HG03095 (cell line): ENCODE data around the gene SLC29A2.
"Not testable (repeated sequence)": the region's sequence is repeated elsewhere in the genome, so short reads cannot be mapped to it uniquely, and the experiment has no call there.

Experiments used
- ATAC-seq: cut with Tn5 transposase; IDR thresholded peaks from one replicate; pipeline ENCODE4 v1.9.1; 2021; ENCODE audit warnings: moderate library complexity; ENCODE audit not compliant: unreplicated experiment

The SLC29A2 gene

GRCh38 chr11:66386171-66387069 is 14.9 kb upstream of the SLC29A2 start:
- no peak for ATAC-seq

GRCh38 chr11:66384316-66384715 is 12.8 kb upstream of the SLC29A2 start:
- not testable (repeated sequence) for ATAC-seq

- not testable (repeated sequence) for ATAC-seq
Measured at GRCh38 chr11:66380264-66380663, 8.7 kb upstream of the SLC29A2 start.

DNA sequence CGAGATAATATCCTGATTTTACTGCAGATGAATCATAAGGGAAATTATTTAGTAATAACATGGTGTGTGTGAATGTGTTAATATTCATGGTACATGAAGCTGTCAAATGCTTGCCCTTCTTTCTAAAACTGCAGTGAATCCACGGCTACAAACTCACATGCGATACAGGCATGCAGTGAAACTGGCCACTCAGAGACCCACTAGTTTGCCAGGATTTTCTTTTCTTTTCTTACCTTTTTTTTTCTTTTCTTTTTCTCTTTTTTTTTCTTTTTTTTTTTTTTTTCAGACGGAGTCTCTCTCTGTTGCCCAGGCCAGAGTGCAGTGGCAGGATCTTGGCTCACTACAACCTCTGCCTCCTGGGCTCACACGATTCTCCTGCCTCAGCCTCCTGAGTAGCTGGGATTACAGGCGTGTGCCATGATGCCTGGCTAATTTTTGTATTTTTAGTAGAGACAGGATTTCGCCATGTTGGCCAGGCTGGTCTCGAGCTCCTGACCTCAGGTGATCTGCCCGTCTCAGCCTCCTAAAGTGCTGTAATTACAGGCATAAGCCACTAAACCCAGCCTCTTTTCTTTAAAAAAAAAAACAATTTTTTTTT is 2.2 kb upstream of the SLC29A2 start:
- not testable (repeated sequence) for ATAC-seq

- ATAC-seq, result no peak
Measured at GRCh38 chr11:66373265-66373664, 1.7 kb upstream of the SLC29A2 start.

- no peak for ATAC-seq
Measured at GRCh38 chr11:66369073-66369894, 2.3 kb downstream of the SLC29A2 start.

DNA sequence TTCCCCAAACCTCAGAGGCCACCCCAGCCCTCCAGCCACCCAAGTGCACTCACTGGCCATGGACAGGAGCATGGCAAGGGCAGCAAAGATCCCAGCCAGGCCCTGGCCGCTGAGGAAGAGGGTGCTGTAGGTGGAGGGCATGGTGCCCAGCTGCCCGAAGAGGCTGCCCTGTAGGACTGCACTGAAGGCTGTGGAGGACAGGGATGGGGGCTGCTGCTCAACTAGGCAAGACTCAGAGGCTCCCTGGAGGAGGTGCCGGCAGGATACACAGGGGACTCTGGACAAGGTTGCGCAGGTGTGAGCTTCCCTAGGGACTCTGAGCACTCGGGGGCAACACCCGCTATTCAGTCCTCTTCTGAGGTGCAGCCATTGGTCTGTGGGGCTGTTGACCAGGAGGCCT is 3.1 kb downstream of the SLC29A2 start:
- no peak for ATAC-seq

GRCh38 chr11:66367561-66368312 is 3.8 kb downstream of the SLC29A2 start:
- no peak for ATAC-seq

DNA sequence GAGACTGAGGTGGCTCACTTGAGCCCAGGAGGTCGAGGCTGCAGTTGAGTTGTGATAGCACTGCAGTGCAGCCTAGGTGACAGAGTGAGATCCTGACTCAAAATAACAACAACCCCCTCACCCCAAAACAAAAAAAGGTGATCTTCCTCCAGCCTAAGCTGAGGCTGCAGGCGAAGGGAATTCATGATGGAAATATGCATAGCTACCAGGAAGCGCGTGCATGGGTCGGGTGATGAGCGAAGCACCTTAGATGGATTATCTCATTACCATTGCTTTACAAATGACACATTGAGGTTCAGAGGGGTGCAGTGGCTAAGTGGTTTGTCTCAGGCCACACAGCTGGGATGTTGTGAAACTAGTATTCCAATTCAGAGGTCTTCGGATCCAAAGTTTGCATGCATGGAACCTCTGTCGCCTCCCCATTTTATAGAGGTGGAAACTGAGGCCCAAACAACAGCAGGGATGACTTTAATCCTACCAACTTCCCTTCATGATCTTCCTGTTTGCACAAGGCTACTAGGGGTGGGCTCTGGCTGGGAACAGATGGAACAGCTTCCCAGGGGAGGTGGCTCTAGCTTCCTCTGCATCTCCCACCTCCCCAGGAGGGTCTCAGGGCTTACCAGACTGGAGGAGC is 4.6 kb downstream of the SLC29A2 start:
- ATAC-seq, result no peak

DNA sequence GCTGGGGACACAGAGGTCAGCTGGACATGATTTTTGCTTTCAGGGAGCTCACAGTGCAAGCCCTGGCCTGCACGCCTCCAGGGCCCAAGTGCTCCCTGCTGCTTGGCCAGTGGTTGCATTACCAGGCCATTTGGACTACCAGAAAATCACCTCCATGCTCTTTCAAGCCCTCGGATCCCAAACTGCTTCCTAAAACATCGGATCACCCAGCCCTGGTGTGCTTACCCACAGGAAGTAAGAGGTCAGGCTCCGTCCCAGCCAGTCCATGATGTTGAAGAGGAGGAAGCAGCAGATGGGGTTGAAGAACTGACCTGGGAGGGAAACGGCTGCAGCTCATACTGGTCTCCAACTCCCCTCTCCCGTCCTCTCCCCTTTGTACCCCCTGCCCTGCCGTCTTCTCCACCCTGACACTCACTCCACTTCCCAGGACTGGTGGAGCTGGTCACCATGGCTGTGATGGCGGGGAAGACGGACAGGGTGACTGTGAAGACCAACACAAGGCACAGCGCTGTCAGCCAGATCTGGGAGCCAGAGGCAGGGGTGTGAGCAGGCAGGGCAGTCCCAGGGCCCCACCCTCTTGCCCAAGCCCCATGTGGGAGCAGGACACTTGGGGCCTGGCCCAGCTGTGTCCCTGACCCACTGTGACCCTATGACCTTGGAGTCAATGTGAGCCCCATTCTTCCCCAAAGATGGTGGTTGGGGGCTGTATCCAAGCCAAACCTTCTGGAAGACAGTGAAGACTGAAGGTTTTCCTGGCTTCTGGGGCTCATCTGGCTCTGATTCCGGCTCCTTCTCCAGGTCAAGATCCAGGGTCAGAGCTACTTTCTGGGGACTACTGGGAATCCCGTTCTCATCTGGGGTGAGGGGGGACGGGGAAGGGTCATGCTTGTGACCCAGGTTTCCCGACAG is 5.6 kb downstream of the SLC29A2 start:
- no peak for ATAC-seq

DNA sequence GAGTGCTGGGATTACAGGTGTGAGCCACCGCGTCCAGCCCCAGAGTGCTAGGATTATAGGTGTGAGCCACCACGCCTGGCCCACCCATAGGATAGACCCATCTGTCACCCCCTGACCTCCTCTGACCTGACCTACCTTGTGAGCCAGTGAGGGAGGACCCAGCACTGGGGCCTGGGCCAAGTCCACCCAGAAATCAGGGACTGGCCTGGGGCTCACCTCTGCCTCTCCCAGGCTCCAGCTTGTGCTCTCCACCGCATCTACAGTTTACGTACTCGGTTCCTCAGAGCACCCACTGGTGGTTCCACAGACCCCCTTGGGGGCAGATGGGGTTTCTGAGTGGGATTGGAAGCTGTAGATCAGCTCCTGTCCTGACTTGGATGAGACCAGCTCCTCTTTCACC is 6.4 kb downstream of the SLC29A2 start:
- no peak for ATAC-seq

DNA sequence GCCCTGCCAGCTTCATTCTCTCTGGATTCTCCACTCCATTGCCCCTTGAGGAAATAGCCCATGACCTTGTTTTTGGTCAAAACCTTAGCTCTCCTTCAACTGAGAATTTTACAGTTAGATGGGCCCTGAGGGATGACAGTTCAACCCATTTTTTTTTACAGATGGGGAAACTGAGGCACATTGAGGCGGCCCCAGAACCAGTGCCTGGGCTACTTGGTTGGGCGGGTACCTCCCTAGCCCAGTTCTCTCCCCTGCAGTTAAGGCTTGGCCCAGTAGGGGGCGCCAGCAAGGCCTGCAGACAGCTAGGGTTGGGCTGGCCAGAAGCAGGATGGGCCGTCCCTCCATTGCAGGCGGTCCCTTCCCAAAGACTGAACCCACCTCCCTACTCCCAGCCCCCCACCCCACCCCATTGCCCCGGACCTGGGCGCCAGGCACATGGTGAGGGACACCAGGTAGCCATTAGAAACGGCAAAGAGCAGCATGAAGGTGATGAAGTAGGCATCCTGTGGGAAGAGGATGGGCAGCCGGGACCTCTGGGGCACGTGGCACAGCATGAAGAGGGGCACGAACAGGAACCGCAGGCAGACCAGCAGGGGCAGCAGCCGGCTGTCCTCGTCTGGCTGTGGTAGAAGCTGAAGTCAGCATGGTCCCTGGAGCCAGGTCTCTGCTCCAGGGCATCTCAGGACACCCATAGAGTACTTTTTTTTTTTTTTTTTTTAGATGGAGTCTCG is 7.6 kb downstream of the SLC29A2 start:
- ATAC-seq, result no peak

DNA sequence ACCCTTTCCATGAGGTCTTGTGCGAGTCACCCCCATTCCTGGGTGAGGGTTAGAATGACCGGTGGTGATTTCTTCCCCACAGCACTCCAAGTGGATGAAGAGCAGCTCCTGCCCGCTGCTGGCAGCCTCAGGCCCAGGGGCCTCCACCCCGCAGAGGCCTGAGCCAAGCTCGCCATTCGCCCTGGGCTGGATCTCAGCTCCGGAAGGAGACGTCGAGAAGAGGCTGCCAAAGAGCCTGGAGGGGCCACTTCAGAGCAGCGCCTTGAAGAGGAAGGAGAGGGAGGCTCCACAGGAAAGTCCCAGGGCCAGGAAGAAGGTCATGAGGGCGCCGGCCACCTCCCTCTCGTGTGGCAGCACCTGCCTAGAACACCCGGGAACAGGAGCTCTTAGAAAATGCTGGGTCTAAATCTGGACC is 8.4 kb downstream of the SLC29A2 start:
- no peak for ATAC-seq

DNA sequence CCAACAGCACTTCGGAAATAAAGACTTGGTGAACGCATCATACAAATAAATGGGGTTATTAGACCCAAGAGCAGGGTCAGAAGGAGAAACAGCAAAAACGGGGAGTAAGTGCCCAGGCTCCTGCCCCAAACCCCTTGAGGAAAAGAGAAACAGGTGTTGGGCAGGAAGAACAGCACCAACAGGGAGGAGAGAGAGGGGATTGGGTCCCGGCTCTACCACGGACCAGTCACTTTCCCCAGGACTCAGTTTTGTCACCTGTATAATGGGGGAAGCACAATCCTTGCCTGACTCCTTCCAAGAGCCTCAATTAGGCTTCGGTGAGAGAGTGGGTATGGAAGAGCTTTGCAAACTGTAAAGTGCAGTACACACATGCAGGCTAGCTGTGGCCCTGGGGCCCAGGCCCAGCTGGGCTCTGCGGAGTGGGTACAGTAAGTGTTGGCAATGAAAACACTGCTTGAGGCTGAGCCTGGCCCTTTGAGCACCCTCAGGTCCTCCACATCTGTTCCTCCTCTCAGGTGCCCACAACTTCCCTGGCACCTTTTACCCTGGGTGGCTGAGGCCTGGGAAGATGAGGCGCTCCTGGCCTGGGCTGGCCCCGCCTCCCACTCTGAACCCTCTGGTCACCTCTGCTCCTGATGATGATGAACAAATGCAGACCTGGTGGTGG is 8.9 kb downstream of the SLC29A2 start:
- ATAC-seq, result no peak

DNA sequence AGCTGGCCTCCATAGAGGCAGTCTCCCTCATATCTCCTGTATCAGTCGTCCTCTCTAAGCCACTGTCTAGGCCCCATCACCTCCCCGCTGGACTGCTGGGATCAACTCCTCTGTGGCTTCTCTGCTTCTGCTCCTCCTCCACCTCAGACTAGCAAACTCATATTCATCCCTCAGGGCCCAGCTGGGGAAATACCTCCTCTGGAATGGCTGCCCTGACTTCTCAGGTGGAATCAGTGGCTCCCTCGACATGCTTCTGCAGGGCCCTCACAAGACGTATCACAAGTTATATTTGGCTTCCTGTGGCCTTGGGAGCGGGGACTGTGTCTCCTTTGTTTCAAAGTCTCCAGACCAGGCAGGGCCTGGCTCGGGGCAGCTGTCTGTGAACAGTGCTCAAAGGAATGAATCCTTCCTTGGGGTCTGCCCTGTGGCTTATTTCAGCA is 10.0 kb downstream of the SLC29A2 start:
- no peak for ATAC-seq

GRCh38 chr11:66360406-66361073 is 11.0 kb downstream of the SLC29A2 start:
- ATAC-seq, result no peak

GRCh38 chr11:66359662-66360087 is 11.9 kb downstream of the SLC29A2 start:
- ATAC-seq, result no peak
